ENCODE measurements around the gene FHIP1B. TPM values are rescaled to one million over a fixed set of nuclear protein-coding genes. Genes with fewer than 3 reads are reported as not detected.

FHIP1B gene
- total RNA-seq, 1 donor from 2014 or later: 47.0 TPM

GRCh38 chr11:6237266-6237665, 2.8 kb upstream of the FHIP1B start:
- DNase-seq (ENCODE audit: low spot score in 2 of 2, unreplicated experiment in 2 of 2): no peak
- peaks cover 17% of the 10 kb centered on the region for H3K4me1 Mint-ChIP-seq
- no peak overlapping the region for H3K4me3 Mint-ChIP-seq
- H3K36me3 Mint-ChIP-seq: no peaks in the 10 kb centered on the region
- H3K9me3 Mint-ChIP-seq: no peaks in the 10 kb centered on the region
- no peak overlapping the region for H3K27ac Mint-ChIP-seq
- no peak for TF ChIP-seq CTCF (IDR thresholded peaks at IDR 0.05; ENCODE audit: unreplicated experiment)
- H3K27me3 Mint-ChIP-seq (ENCODE audit: low read depth): peaks cover 3% of the 10 kb centered on the region

GRCh38 chr11:6233984-6234386, 451 bp downstream of the FHIP1B start:
- H3K27me3 Mint-ChIP-seq (ENCODE audit: low read depth): peaks cover 2% of the 10 kb centered on the region
- no peaks in the 10 kb centered on the region for H3K9me3 Mint-ChIP-seq
- peaks cover 17% of the 10 kb centered on the region for H3K4me1 Mint-ChIP-seq
- H3K36me3 Mint-ChIP-seq: no peaks in the 10 kb centered on the region
- H3K27ac Mint-ChIP-seq: peak overlapping the region; percentile 99
- no peak for TF ChIP-seq CTCF (IDR thresholded peaks at IDR 0.05; ENCODE audit: unreplicated experiment)
- peak overlapping the region; percentile 98 for H3K4me3 Mint-ChIP-seq
- DNase-seq (ENCODE audit: low spot score in 2 of 2, unreplicated experiment in 2 of 2): no peak

- Mint-ChIP-seq H3K27me3 (ENCODE audit: low read depth) (no peaks in the 10 kb centered on the region), H3K9me3 (no peaks in the 10 kb centered on the region), H3K4me1 (peaks cover 17% of the 10 kb centered on the region), H3K4me3 (peak overlapping the region; percentile 47), H3K36me3 (no peaks in the 10 kb centered on the region), H3K27ac (no peak overlapping the region)
- TF ChIP-seq CTCF (IDR thresholded peaks at IDR 0.05; ENCODE audit: unreplicated experiment): no peak
- no peak for DNase-seq (ENCODE audit: low spot score in 2 of 2, unreplicated experiment in 2 of 2)
Observed at GRCh38 chr11:6232899-6233298, 1.5 kb downstream of the FHIP1B start.

- H3K36me3 Mint-ChIP-seq: no peaks in the 10 kb centered on the region
- no peak overlapping the region for H3K4me3 Mint-ChIP-seq
- no peak for DNase-seq (ENCODE audit: low spot score in 2 of 2, unreplicated experiment in 2 of 2)
- peaks cover 13% of the 10 kb centered on the region for H3K4me1 Mint-ChIP-seq
- no peak for TF ChIP-seq CTCF (IDR thresholded peaks at IDR 0.05; ENCODE audit: unreplicated experiment)
- H3K27me3 Mint-ChIP-seq (ENCODE audit: low read depth): no peaks in the 10 kb centered on the region
- no peak overlapping the region for H3K27ac Mint-ChIP-seq
- H3K9me3 Mint-ChIP-seq: no peaks in the 10 kb centered on the region
Observed at GRCh38 chr11:6229911-6230310, 4.5 kb downstream of the FHIP1B start.

- Mint-ChIP-seq H3K36me3 (no peaks in the 10 kb centered on the region), H3K9me3 (no peaks in the 10 kb centered on the region), H3K27ac (no peak overlapping the region), H3K4me1 (peaks cover 5% of the 10 kb centered on the region), H3K4me3 (no peak overlapping the region), H3K27me3 (ENCODE audit: low read depth) (no peaks in the 10 kb centered on the region)
- no peak for TF ChIP-seq CTCF (IDR thresholded peaks at IDR 0.05; ENCODE audit: unreplicated experiment)
- DNase-seq (ENCODE audit: low spot score in 2 of 2, unreplicated experiment in 2 of 2): no peak
Observed at GRCh38 chr11:6228520-6228919, 5.9 kb downstream of the FHIP1B start.

GRCh38 chr11:6225896-6226295, 8.5 kb downstream of the FHIP1B start:
- H3K9me3 Mint-ChIP-seq: no peaks in the 10 kb centered on the region
- H3K4me3 Mint-ChIP-seq: no peak overlapping the region
- no peak overlapping the region for H3K27ac Mint-ChIP-seq

More at GRCh38 chr11:6225896-6226295, 8.5 kb downstream of the FHIP1B start:
- Mint-ChIP-seq H3K27me3 (ENCODE audit: low read depth) (no peaks in the 10 kb centered on the region), H3K36me3 (peaks cover 9% of the 10 kb centered on the region), H3K4me1 (no peaks in the 10 kb centered on the region)
- no peak for DNase-seq (ENCODE audit: low spot score in 2 of 2, unreplicated experiment in 2 of 2)
- no peak for TF ChIP-seq CTCF (IDR thresholded peaks at IDR 0.05; ENCODE audit: unreplicated experiment)
